Sigmoid colon (tissue), 4 donors: ENCODE results near the gene RNFT2.

Experiments
- POLR2A ChIP-seq, 2 donors: fragments of 450-650 bp; IDR thresholded peaks; one replicate each; pipeline ENCODE4 v1.6.1; 2016; ENCODE audit warnings: antibody characterized with exemption in 2 of 2, mild to moderate bottlenecking in 2 of 2, moderate library complexity in 2 of 2
- POLR2AphosphoS5 ChIP-seq, 4 donors: sonication (generic); formaldehyde crosslinking; IDR thresholded peaks; one replicate each; pipeline ENCODE4 v1.6.1; 2017; ENCODE audit warnings: antibody characterized with exemption in 4 of 4
- TF ChIP-seq, protein P1 (sequence below), 4 experiments: fragments of 450-650 bp in 3 of 4; fragments of 200-600 bp in 1 of 4; IDR thresholded peaks; one replicate each; pipeline ENCODE4 v1.5.1; 2016 to 2019; ENCODE audit warnings: antibody characterized with exemption in 4 of 4, mild to moderate bottlenecking in 3 of 4, moderate library complexity in 2 of 4

- TF ChIP-seq, protein P1, sequence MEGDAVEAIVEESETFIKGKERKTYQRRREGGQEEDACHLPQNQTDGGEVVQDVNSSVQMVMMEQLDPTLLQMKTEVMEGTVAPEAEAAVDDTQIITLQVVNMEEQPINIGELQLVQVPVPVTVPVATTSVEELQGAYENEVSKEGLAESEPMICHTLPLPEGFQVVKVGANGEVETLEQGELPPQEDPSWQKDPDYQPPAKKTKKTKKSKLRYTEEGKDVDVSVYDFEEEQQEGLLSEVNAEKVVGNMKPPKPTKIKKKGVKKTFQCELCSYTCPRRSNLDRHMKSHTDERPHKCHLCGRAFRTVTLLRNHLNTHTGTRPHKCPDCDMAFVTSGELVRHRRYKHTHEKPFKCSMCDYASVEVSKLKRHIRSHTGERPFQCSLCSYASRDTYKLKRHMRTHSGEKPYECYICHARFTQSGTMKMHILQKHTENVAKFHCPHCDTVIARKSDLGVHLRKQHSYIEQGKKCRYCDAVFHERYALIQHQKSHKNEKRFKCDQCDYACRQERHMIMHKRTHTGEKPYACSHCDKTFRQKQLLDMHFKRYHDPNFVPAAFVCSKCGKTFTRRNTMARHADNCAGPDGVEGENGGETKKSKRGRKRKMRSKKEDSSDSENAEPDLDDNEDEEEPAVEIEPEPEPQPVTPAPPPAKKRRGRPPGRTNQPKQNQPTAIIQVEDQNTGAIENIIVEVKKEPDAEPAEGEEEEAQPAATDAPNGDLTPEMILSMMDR (IDR thresholded peaks at IDR 0.05): no peak
- TF ChIP-seq POLR2A (IDR thresholded peaks at IDR 0.05): no peak
- TF ChIP-seq POLR2AphosphoS5 (IDR thresholded peaks at IDR 0.05): no peak
Observed at GRCh38 chr12:116744766-116745165, 6.7 kb downstream of the RNFT2 start.
